Measurements from ENCODE around the gene RPS6KB2. TPM values are rescaled to one million over a fixed set of nuclear protein-coding genes. Genes with fewer than 3 reads are reported as not detected.
A peak's percentile ranks its signal among the peaks of the same experiment; 100 is the strongest.

Gene RPS6KB2
- total and polyA plus RNA-seq, 12 donors = 16.3 to 46.3 (median 23.2) TPM

GRCh38 chr11:67441731-67442351, 13.5 kb downstream of the RPS6KB2 start:
- Histone ChIP-seq H3K27ac (peak overlapping the region in 2 of 10 donors; percentile 95 to 98), H3K4me1 (peaks cover 14 to 64% (median 44%) of the 10 kb centered on the region in 9 donors), H3K4me3 (peak overlapping the region in 5 of 10 donors; percentile 82 to 97 (median 92)), H3K36me3 (peaks cover 0 to 54% (median 10%) of the 10 kb centered on the region in 9 donors), H3K27me3 (no peaks in the 10 kb centered on the region), H3K9me3 (no peaks in the 10 kb centered on the region)
- no peak for DNase-seq
- no peak for ATAC-seq
- intact Hi-C loops (cut with DNase I) = loop anchor here in 1 of 10 donors (10.0 kb wide), 1 partner anchor 897 kb away; the partner anchor contains the start of genes ACTN3 and ZDHHC24
- WGBS, 2 donors = 88 to 89% methylated on average over 28 of the region's 28 CpGs
- TF ChIP-seq CTCF (IDR thresholded peaks at IDR 0.05) = no peak

GRCh38 chr11:67442504-67443404, 14.5 kb downstream of the RPS6KB2 start:
- ATAC-seq = peak in 3 of 8 donors; percentile 0 to 1 (median 0)
- H3K4me1 ChIP-seq = peaks cover 14 to 56% (median 40%) of the 10 kb centered on the region in 9 donors
- 30 to 33% methylated on average over 45 of the region's 45 CpGs for WGBS, 2 donors
- H3K27ac ChIP-seq = peak overlapping the region; percentile 91 to 99 (median 96)
- TF ChIP-seq CTCF (IDR thresholded peaks at IDR 0.05) = no peak
- no peak for DNase-seq
- intact Hi-C loops (cut with DNase I) = loop anchor here in 2 of 10 donors (1.0 to 10.0 kb wide), 2 partner anchors 14 to 898 kb away; partner anchors contain the start of genes ACTN3 (in 1 of the 2), RPS6KB2 (in 1 of the 2) and ZDHHC24 (in 1 of the 2)
- peaks cover 0 to 47% (median 8%) of the 10 kb centered on the region in 9 donors for H3K36me3 ChIP-seq
- H3K4me3 ChIP-seq = peak overlapping the region; percentile 54 to 97 (median 83)
- no peaks in the 10 kb centered on the region for H3K9me3 ChIP-seq
- no peaks in the 10 kb centered on the region for H3K27me3 ChIP-seq

- ATAC-seq (no peak), DNase-seq (no peak)
- Histone ChIP-seq H3K27ac (no peak overlapping the region), H3K4me3 (no peak overlapping the region), H3K36me3 (peaks cover 0 to 19% (median 6%) of the 10 kb centered on the region in 9 donors), H3K9me3 (no peaks in the 10 kb centered on the region), H3K27me3 (no peaks in the 10 kb centered on the region), H3K4me1 (peaks cover 11 to 59% (median 28%) of the 10 kb centered on the region in 9 donors)
- 84 to 85% methylated on average over 5 of the region's 5 CpGs for WGBS, 2 donors
- TF ChIP-seq CTCF (IDR thresholded peaks at IDR 0.05) = no peak
- intact Hi-C loops (cut with DNase I) = loop anchor here in 1 of 10 donors (10.0 kb wide), 1 partner anchor 901 kb away; the partner anchor contains the start of genes ACTN3 and ZDHHC24
These were observed 17.2 kb downstream of the RPS6KB2 start for GRCh38 chr11:67445515-67445914.

DNA sequence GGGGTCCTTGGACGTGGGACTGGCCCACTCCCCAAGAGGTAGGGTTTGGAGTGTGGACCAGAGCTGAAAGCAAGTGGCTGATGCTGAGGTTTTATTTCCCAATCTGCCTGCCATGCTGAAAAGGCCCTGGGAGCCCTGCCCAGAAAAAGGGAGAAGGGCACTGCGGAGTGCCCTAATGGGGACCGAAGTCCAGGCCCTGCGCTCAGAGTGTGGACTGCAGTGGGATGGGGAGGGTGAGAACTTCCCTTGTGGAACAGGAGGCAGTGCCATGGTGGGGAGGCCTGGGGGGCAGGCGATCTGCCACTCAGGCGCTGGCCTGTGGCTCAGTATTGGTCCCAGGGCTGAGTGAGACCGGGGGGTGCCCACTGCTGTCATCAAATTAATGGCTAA, 19.9 kb downstream of the RPS6KB2 start:
- no peak for TF ChIP-seq CTCF (IDR thresholded peaks at IDR 0.05)
- DNase-seq = no peak
- no peak overlapping the region for H3K4me3 ChIP-seq
- H3K27me3 ChIP-seq = no peaks in the 10 kb centered on the region
- intact Hi-C loops (cut with DNase I) = loop anchor here in 1 of 10 donors (10.0 kb wide), 1 partner anchor 903 kb away; the partner anchor contains the start of genes ACTN3 and ZDHHC24
- H3K4me1 ChIP-seq = peaks cover 0 to 48% (median 15%) of the 10 kb centered on the region in 9 donors
- ATAC-seq = no peak
- H3K36me3 ChIP-seq = no peaks in the 10 kb centered on the region
- 94 to 96% methylated on average over 7 of the region's 7 CpGs for WGBS, 2 donors
- H3K9me3 ChIP-seq = no peaks in the 10 kb centered on the region
- H3K27ac ChIP-seq = no peak overlapping the region

All from heart right ventricle (tissue), 16 donors.